ENCODE data around the gene NTMT1.

The NTMT1 gene

GRCh38 chr9:129626079-129626624 is at the start of gene NTMT1:
Gene NTMT1 (plus strand): TSS chr9:129626163. CDS start chr9:129632704, 6,541 bp downstream.
- DNase-seq (ENCODE audit: low spot score): no peak
- peak; percentile 52 for ATAC-seq (ENCODE audit: low read depth)
- Histone ChIP-seq H3K27me3 (ENCODE audit: insufficient read depth, poor library complexity, severe bottlenecking) (no peaks in the 10 kb centered on the region), H3K4me1 (ENCODE audit: insufficient read depth, poor library complexity, severe bottlenecking) (peaks cover 18% of the 10 kb centered on the region), H3K36me3 (ENCODE audit: low read depth) (peaks cover 19% of the 10 kb centered on the region; the same call in 1 of the 2 replicates), H3K4me3 (ENCODE audit: severe bottlenecking) (peak within 1 kb of the TSS; percentile 82), H3K27ac (ENCODE audit: poor library complexity, severe bottlenecking) (peak within 1 kb of the TSS; percentile 61), H3K9me3 (ENCODE audit: severe bottlenecking) (no peaks in the 10 kb centered on the region)
- TF ChIP-seq, protein P1, sequence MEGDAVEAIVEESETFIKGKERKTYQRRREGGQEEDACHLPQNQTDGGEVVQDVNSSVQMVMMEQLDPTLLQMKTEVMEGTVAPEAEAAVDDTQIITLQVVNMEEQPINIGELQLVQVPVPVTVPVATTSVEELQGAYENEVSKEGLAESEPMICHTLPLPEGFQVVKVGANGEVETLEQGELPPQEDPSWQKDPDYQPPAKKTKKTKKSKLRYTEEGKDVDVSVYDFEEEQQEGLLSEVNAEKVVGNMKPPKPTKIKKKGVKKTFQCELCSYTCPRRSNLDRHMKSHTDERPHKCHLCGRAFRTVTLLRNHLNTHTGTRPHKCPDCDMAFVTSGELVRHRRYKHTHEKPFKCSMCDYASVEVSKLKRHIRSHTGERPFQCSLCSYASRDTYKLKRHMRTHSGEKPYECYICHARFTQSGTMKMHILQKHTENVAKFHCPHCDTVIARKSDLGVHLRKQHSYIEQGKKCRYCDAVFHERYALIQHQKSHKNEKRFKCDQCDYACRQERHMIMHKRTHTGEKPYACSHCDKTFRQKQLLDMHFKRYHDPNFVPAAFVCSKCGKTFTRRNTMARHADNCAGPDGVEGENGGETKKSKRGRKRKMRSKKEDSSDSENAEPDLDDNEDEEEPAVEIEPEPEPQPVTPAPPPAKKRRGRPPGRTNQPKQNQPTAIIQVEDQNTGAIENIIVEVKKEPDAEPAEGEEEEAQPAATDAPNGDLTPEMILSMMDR (IDR thresholded peaks at IDR 0.05; ENCODE audit: poor library complexity, severe bottlenecking): no peak

GRCh38 chr9:129576546-129577543 is 49.1 kb upstream of the NTMT1 start:
- no peak overlapping the region for H3K4me3 ChIP-seq (ENCODE audit: severe bottlenecking)
- DNase-seq (ENCODE audit: low spot score) (no peak), ATAC-seq (ENCODE audit: low read depth) (peak; percentile 25; the same call in 1 of the 3 replicates)
- H3K27me3 ChIP-seq (ENCODE audit: insufficient read depth, poor library complexity, severe bottlenecking): no peaks in the 10 kb centered on the region
- H3K36me3 ChIP-seq (ENCODE audit: low read depth): no peaks in the 10 kb centered on the region
- H3K9me3 ChIP-seq (ENCODE audit: severe bottlenecking): no peaks in the 10 kb centered on the region
- TF ChIP-seq, protein P1 (IDR thresholded peaks at IDR 0.05; ENCODE audit: poor library complexity, severe bottlenecking): no peak
- H3K4me1 ChIP-seq (ENCODE audit: insufficient read depth, poor library complexity, severe bottlenecking): no peaks in the 10 kb centered on the region
- H3K27ac ChIP-seq (ENCODE audit: poor library complexity, severe bottlenecking): no peak overlapping the region

DNA sequence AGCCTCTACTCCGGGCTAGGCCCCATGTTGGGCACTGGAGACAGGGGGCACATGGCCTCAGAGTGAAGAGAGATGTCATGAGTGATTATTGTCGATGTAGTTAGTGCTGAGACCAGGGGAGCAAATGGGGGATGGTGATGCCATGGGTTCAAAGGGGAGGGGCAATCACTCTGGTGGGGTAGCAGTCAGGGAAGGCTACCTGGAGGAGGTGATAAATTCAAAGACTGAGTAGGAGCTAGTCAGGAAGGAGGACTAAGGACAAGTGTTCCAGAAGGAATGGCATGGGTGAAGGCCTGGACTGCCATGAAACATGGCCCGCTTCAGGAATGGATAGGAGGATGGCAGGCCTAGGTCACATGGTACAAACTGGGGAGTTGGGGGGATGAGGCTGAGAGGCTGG is 46.7 kb upstream of the NTMT1 start:
- H3K36me3 ChIP-seq (ENCODE audit: low read depth): no peaks in the 10 kb centered on the region
- no peaks in the 10 kb centered on the region for H3K4me1 ChIP-seq (ENCODE audit: insufficient read depth, poor library complexity, severe bottlenecking)
- H3K27ac ChIP-seq (ENCODE audit: poor library complexity, severe bottlenecking): no peak overlapping the region
- no peak for DNase-seq (ENCODE audit: low spot score)
- ATAC-seq (ENCODE audit: low read depth): no peak
- no peak overlapping the region for H3K4me3 ChIP-seq (ENCODE audit: severe bottlenecking)
- TF ChIP-seq, protein P1 (IDR thresholded peaks at IDR 0.05; ENCODE audit: poor library complexity, severe bottlenecking): no peak
- H3K9me3 ChIP-seq (ENCODE audit: severe bottlenecking): no peaks in the 10 kb centered on the region
- no peaks in the 10 kb centered on the region for H3K27me3 ChIP-seq (ENCODE audit: insufficient read depth, poor library complexity, severe bottlenecking)

GRCh38 chr9:129580211-129580915 is 45.6 kb upstream of the NTMT1 start:
- H3K4me3 ChIP-seq (ENCODE audit: severe bottlenecking): no peak overlapping the region
- H3K4me1 ChIP-seq (ENCODE audit: insufficient read depth, poor library complexity, severe bottlenecking): no peaks in the 10 kb centered on the region
- TF ChIP-seq, protein P1 (IDR thresholded peaks at IDR 0.05; ENCODE audit: poor library complexity, severe bottlenecking): no peak
- no peaks in the 10 kb centered on the region for H3K27me3 ChIP-seq (ENCODE audit: insufficient read depth, poor library complexity, severe bottlenecking)
- DNase-seq (ENCODE audit: low spot score) (no peak), ATAC-seq (ENCODE audit: low read depth) (no peak)
- H3K27ac ChIP-seq (ENCODE audit: poor library complexity, severe bottlenecking): no peak overlapping the region
- H3K36me3 ChIP-seq (ENCODE audit: low read depth): no peaks in the 10 kb centered on the region
- no peaks in the 10 kb centered on the region for H3K9me3 ChIP-seq (ENCODE audit: severe bottlenecking)

Measured in RWPE2 (cell line).